Erythroblast (primary cell): ENCODE results near the gene PTPRN2.

Experiments used
- GATA1 ChIP-seq: IDR thresholded peaks from 2 replicates; pipeline ENCODE4 v1.6.1; 2011; ENCODE audit warnings: low read depth, mild to moderate bottlenecking, control low read depth, low read length, moderate library complexity
- POLR2A ChIP-seq: IDR thresholded peaks from 2 replicates; pipeline ENCODE4 v1.6.1; 2011; ENCODE audit warnings: mild to moderate bottlenecking, low read length

- TF ChIP-seq POLR2A (no peak), GATA1 (no peak)
Measured at GRCh38 chr7:157830331-157830730, 757.3 kb downstream of the PTPRN2 start.
